Stimulated activated CD8-positive, alpha-beta memory T cell treated with anti-CD3 and anti-CD28 coated beads, Interleukin-12 subunit alpha, Interleukin-12 subunit beta, amount 100 ng/mL, for 24 hours (primary cell): Measurements from ENCODE around the gene DPH1.

Source experiments
- DNase-seq: peaks from one replicate; pipeline ENCODE4 v3.0.0-alpha.2; 2020; ENCODE audit errors: extremely low read depth

Gene DPH1

GRCh38 chr17:2062571-2063183 is 32.7 kb downstream of the DPH1 start:
- DNase-seq, result no peak

- no peak for DNase-seq
Observed at GRCh38 chr17:2063261-2064146, 33.6 kb downstream of the DPH1 start.

GRCh38 chr17:2064147-2064489 is 34.2 kb downstream of the DPH1 start:
- no peak for DNase-seq

GRCh38 chr17:2064520-2064971 is 34.6 kb downstream of the DPH1 start:
- DNase-seq, result no peak

GRCh38 chr17:2064980-2065785 is 35.2 kb downstream of the DPH1 start:
- DNase-seq, result no peak

GRCh38 chr17:2065949-2066400 is 36.0 kb downstream of the DPH1 start:
- DNase-seq, result no peak

- DNase-seq, result no peak
Observed at GRCh38 chr17:2067048-2067561, 37.2 kb downstream of the DPH1 start.

- no peak for DNase-seq
Observed at GRCh38 chr17:2067608-2068024, 37.7 kb downstream of the DPH1 start.

- DNase-seq, result no peak
Observed at GRCh38 chr17:2068031-2068518, 38.1 kb downstream of the DPH1 start.

- DNase-seq, result no peak
Observed at GRCh38 chr17:2068519-2069051, 38.6 kb downstream of the DPH1 start.

- DNase-seq, result no peak
Observed at GRCh38 chr17:2070241-2071023, 40.5 kb downstream of the DPH1 start.

- DNase-seq, result no peak
Observed at GRCh38 chr17:2071024-2071385, 41.1 kb downstream of the DPH1 start.

- no peak for DNase-seq
Observed at GRCh38 chr17:2071455-2072281, 41.7 kb downstream of the DPH1 start.

- DNase-seq, result no peak
Observed at GRCh38 chr17:2074919-2075318, 45.0 kb downstream of the DPH1 start.

GRCh38 chr17:2075336-2076086 is 45.6 kb downstream of the DPH1 start:
- no peak for DNase-seq

GRCh38 chr17:2076087-2076984 is 46.4 kb downstream of the DPH1 start:
- DNase-seq, result no peak

- no peak for DNase-seq
Observed at GRCh38 chr17:2077040-2077439, 47.1 kb downstream of the DPH1 start.

GRCh38 chr17:2081564-2081963 is 51.6 kb downstream of the DPH1 start:
- DNase-seq, result no peak
